Activated CD4-positive, alpha-beta T cell treated with anti-CD3 and anti-CD28 coated beads, Interleukin-2, amount 50 U/mL, for 48 hours (primary cell): Measurements from ENCODE around the gene MUC2.

Source experiments
- DNase-seq, 2 experiments: peaks; one replicate each; pipeline ENCODE4 v3.0.0-alpha.2; 2020

Gene MUC2

DNA sequence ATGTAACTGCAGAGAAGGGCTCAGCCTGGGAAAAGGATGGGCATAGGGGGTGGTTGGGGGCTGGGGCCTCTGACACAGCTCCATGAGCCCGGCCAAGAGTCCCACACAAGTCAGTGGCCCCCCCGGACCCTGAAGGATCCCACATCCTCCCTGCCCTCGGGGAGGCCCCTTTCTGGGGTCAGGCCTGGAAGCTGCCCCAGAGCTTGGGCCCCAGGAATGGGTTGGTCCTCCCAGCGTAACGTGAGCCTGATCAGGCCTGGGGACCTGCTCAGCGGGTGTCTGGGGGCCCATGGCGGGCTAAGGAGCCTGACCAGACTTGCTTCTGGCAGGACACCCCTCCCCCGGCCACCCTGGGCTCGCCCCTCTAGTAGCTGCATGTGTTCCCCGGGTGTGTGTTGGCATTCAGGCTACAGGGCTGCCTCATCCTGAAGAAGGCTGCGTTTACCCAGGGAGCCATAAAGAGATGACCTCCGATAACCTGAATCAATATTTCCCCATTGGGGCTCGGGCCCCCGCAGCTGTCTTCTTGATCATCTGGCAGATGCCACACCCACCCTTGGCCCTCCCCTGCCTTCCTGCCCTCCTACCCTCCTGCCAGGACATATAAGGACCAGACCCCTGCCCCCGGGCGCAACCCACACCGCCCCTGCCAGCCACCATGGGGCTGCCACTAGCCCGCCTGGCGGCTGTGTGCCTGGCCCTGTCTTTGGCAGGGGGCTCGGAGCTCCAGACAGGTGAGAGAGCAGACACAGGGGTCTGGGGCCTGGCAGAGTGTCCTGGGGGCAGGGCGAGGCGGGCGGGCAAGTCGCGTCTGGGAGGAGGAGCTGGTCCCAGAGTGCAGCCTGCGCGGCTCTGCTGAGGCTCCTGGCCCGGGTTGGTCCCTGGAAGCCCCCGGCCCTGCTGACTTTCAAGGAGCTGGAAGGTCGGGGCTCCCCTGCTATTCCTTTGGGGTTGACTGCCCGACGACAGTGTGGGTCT is at the start of gene MUC2:
MUC2 (plus strand) TSS at position 631 of the 978 bp plus-strand sequence.
- DNase-seq = no peak

DNA sequence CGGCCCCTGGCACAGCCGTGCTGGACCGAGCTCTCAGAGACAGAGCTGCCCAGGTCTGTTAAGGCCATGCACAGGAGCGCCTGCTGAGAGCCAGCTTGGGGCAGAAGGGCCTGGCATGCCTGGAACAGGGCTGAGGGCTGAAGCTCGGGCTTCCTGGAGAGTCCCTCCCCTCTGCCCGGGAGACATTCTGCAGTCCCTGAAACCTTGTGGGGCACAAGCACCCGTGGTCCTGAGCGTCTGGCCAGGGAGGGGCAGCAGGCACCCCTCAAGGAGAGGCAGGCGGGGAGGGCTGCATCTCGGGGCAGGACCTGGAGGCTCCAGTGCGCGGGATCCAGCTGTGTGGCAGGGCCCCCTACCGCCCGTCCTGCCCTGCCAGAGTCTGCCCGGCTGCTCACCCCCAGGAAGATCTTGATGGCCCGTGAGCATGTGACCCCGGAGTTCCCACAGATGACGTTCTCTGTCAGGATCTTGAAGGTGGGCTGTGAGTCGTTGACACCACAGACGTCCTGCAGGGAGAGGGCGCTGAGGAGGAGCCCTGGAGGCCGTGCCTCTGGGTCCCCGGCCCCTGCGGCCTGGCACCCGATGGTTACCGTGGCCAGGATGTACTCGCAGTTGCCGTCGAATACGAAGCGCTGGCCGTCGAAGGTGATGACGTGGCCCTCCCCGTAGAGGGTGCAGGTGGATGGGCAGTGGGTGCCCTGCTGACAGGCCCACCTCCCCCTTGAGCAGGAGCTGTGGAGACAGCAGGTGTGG is 49.1 kb upstream of the MUC2 start:
- no peak for DNase-seq

DNA sequence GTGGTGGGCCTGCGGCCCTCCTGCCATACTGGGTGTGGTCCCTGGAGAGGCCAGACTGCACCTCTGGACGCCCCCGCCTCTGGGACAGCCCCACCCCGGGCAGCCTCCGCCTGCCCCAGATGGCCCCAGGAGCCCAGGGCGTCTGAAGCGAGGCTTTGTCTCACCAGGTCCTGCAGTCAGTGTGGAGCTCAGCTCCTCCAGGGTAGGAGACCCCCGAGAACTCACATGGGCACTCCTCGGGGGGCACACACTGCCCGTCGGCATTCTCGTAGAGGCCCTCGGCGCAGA is 48.6 kb upstream of the MUC2 start:
- no peak for DNase-seq

DNA sequence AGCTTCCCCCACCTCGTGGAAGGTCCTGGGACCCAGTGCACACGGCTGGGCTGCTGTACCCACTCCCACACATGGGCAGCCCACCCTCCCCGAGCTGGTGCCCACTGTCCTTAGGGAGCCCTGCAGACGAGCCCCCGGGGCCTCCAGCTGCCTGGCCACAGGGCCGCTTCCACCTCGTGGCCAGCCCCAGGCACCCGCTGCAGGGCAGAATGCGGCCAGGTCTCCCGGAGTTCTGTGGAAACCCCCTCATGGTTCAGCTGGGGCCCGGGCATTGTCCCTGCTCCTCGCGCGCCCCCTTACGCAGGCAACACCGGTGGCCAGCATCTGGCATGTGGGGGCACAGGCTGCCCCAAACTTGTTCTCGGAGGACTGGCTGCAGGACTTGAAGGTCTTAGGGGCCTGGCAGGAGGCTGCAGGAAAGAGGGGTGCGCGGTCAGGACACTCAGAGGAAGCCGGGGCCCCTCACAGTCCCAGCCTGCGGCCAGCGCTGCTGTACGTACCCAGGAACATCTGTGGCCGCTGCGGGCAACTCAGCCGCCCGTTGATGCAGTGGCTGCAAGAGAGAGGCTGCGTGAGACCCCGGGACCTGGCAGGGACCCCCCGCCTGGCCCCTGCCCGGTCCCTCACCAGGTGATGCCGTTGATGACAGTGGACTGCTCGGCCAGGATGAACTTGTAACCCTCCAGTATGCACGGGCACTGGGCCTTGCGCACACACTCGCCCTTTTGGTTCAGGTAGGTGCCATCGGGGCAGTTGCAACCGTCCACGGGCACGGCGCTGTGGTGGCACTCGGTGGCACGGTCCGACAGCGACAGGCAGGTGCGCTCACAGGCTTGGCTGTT is 47.8 kb upstream of the MUC2 start:
- DNase-seq = no peak

DNA sequence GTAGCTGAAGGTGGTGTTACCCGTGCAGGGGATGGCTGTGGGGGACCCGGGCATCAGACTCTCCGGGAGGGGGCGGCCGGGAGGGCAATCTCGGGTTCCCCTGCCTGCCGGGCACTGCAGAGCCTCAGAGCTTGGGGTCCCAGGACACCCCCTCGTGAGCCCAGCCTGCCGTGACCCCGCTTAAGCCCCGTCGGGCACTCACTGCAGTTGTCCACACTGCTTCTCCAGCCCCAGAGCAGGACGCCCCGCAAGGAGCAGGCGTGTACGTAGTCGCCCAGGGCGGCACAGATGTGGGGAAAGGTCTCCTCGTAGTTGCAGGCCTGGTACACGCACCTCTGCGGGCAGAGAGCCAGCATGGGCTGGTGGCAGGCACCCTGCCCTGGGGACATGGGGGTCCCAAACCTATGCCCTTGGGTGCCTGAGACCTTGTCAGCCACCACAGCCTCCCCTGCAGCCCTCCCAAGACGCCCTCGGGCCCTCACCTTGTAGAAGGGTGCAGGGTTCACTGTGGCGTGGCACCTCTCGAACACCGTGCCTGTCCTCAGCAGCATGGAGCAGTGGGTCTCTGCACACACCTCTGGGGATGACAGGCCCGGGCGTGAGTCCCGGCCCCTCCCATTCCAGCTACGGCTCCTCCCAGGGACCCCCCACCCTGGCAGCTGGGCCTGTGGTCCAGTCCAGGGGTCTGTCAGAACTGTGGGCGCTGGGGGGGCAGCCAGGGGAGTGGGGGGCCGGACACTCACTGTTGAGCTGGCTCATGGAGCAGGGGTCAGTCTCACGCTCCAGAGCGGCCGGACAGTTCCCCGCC is 47.0 kb upstream of the MUC2 start:
- DNase-seq = no peak

DNA sequence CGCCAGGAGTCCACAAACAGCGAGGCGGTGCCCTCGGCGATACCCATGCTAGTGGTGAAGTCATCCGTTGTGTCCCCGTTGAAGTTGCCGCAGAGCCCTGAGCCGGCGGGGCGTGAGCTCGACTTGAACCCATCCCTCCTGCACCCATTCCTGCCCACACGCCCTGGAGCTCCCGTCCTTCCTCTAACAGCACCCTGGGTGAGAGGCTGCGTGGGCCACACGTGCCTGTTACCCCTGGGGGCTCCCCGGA is 46.5 kb upstream of the MUC2 start:
- DNase-seq = no peak

DNA sequence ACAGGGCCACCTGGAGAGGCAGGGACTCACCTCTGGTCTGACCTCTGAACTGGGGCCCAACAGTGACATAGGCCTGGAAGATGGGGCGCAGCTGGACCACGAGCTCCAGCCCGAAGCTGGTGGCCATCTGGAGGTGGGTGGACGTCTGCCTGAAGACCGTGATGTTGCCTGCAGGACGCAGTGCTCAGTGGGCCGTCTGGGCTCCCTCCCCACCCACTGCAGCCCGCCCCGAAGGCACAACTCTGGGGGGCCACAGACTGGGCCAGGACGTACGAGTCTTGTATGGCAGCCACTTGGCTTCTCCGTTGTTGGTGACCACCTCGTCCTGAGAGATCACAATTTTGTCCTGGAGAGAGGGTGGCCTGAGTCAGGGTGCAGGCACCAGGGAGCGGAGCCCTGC is 46.1 kb upstream of the MUC2 start:
- no peak for DNase-seq

DNA sequence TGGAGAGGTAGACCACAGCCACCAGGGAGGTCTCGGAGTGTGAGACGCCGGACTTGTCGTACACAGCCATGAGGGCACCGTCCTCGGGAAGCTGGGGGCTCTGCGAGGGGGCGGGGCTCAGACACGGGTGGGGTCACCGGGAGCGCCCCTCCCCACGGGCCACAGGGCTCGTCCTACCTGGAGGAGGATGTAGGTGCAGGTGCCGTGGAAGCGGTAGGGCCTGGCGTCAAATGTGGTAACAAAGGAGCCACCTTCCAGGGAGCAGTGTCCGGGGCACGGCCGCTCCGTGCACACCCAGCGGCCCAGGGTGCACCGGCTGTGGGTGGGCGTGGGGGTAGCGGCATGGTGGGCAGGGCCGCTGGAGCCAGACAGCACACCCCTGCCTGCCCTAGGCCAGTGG is 45.6 kb upstream of the MUC2 start:
- no peak for DNase-seq

DNA sequence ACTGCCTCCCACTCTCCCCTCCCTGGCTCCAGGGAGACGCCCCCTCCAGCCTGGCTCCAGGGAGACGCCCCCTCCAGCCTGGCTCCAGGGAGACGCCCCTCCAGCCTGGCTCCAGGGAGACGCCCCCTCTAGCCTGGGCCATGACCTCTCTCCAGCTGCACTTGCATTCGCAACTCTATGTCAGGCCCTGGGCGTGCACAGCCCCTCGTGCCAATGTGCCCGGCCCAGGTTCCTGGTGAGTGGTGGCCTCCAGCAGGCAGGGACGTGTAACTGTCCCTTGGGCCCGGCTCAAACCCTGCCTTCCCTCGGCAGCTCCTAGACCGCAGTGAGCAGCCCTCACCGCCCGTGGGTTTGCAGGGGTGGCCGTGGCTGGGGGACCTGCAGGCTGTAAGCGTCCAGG is 45.0 kb upstream of the MUC2 start:
- DNase-seq = no peak

DNA sequence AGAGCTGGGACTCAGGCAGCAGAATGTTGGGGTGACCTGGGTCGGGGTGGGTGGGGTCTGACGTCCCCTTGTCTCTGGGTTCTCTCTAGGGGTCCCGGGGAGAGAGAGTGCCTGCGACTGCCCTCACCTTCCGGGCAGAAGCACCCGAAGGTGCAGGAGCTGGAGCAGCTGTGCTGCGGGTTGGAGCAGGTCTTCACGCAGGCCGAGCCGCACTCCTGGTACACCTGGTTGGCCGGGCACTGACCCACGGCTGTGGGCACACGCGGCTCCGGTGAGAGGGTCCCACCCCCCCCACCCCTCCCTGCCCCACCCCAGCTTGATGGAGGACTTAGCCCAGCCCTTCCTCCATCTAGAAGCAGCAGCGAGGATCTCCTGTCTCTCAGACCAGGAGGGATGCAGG is 44.6 kb upstream of the MUC2 start:
- no peak for DNase-seq

DNA sequence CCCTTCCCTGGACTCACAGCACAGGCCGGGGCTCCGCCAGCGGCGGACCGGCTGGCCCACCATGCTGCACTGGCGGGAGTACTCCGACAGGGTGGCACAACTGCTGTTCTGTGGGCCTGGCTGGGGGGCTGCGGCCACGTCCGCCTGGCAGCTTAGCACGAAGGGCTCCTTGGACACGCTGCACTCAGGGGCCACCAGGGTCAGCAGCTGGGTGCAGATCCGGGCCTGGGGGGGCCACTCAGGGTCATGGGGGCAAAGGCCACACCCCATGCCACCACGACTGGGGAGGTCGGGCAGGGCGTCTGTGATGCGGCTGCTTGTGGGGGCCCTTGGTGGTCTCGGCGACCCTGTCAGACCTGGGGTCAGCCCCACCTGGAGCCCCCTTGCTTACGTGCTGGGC is 44.1 kb upstream of the MUC2 start:
- no peak for DNase-seq

DNA sequence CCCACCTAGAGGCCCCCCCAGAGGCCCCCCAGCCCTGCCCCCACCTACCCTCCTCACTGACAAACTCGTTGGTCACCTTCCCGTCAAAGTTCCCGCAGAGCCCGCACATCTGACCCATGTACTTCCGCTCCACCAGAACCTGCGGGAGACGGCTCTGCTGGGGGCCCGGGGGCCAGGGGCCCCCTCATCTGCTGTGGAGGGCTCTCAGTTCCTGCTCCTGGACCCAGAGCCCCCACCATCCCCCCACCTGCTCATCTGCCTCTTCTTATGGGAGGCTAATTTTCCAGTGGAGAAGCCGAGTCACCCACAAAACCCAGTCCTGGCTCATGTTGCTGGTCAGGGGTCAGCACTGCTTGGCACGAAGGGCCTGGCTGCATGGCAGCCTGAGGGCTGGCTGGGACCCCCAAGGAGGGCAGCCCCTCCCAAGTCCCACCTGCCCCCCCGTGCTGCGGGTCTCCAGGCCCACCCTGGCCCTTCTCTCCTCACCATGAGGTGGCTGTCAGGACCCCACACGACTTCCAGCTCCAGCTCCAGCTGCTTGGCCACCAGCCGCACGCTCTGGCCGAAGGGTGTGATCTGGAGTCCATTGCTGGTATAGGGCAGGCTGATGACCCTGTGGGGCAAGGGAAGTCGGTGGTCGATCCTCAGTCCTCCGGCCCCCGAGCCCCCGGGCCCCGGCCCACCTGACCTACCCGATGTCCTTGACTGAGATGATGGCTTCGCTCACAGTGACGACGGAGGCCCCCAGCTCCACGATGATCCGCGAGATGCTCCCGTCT is 43.4 kb upstream of the MUC2 start:
- DNase-seq = no peak

DNA sequence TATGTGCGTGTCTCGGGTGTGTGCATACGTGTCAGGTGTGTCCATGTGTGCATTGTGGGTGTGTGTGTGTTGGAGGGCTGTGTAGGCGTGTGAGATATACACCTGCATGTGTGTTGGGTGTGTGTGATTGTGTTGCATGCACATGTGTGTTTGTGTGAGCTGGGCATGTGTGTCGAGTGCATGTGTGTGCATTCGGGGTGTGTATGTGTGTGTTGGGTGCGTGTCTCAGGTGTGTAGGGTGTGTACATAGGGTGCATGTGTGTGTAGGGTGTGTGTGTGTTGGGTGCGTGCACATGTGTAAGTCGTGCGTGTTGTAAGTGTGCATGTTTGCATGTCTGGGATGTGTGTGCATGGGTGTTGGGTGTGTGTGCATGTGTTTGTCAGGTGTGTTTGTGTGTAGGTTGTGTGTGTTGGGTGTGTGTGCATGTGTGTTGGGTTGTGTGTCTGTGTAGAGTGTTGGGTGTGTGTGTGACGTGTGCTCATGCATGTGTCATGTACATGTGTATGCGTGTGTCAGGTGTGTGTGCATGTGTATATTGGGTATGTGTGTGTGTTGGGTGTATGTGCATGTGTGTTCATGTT is 42.3 kb upstream of the MUC2 start:
- no peak for DNase-seq

DNA sequence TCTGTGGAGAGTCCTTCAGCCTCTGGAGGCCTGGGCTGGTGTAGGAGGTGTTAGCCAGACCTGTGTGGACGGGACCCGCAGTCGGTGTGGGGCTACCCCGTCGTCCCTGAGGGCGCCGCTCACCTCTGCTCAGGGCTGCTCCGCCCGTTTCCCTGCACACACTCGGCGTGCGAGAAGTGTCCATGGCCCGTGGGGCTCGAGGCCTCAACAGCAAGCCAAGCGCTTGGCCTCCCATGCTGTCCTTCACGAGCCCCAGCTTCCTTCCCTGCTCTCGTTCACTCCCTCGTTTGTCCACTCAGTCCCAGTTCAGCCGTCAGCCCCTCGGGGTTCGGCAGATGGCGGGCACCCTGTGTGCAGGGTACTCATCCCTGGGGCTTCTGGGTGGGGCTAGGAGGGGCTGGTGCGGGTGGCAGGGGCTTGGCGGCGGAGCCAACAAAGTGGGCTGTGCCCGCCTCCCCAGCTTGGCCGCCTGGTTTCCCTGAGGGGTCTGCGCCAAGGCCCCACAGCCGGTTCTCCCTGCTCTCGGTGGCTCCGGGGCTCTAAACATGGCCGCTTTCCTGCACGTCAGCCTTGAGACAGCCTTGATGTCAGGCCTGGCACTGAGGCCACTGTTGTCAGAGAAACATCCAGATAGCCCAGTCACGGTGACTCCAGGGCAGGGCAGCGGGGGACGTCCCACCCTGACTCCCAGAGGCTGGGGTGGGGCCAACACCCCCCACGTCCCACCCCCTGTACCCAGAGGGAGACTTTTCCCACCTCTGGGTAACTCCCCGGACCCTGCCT is 41.5 kb upstream of the MUC2 start:
- no peak for DNase-seq

DNA sequence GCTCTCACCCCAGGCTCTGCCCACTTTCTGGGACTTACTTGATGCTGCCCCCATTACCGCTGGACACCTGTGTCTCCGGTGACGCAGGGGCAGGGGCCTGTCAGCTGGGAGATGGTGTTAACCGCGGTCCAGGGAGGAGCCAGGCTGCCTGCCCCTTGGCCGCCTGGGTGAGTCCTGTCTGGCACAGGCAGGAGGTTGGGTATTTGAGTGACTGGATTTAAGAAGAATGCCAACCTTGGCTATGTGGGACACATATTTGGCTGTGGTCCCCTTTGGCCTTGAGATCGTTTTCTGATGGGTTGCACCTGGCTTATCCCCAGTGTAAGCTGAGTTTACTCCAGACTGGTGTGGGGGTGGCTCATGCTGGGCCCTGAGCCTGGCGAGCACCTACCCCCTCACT is 40.7 kb upstream of the MUC2 start:
- DNase-seq = no peak

DNA sequence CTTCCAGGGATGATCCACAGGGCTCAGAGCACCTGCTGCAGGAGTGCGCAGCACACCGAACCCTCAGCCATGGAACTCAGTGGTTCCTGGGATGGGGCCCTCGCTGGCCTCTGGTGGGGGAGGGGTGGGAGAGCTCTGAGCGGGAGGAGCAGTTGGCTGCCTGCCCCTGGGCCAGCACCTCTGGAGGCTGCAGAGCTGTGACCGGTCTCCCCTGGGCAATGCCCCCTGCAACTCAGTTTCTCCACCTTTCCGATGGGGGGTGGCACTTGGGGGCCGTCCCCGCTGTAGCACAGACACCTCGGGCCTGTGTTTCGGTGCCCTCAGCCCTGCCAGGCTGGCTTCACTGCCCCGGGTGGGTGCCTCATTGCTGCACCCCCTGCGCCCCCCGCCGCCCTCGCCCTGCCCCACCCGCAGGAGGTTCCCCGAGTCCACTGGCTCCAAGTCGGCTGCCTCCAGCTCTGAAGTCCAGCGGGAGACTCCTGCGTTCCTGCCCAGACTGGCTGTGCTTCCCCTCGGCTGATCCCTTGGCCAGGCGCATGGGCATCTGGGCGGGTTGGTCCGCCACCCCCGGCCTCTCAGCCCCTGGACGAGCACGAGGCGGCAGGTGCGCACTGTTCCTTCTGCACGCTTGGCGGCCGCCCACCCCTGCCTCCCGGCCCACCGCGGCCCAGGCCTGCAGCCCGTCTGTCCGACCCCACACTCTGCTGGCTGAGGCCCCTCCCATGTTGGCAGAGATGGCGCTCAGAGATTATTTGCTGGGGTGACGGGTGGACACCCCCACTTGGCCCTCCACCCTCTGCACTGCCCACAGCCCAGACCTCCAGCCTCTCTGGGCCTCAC is 40.0 kb upstream of the MUC2 start:
- DNase-seq = no peak

DNA sequence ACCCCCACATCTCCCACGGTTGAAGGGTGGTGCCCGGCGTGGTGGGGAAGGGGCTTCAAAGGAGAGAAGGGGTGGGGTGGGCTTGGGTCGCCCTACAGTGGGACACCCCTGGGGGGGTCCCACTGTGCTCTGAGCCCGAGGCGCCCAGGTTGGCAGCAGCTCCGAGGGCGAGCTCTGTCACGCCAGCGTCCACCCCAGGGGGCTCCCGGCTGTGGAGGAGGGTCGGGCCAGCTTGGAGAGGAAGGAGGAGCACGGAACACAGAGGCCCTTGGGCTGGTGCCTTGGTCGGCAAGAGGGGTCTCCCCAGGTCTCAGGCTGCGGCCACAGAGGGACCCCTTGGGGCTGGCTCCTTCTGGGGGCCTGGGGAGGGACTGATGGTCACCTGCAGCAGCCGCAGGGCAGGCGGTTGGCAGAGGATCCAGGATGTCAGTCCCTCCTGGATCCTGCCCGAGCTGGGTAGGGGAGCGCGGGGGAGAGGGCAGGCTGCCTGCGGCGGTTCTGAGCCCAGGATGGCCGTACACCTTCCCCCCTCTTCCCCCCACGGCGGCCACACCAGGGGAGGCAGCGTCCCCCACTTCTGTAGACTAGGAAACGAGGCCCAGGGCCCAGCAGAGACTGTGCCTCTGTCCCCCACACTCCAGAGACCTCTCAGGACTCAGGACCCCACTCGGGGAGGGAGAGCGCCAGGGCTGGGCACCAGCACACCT is 38.9 kb upstream of the MUC2 start:
- DNase-seq = no peak

DNA sequence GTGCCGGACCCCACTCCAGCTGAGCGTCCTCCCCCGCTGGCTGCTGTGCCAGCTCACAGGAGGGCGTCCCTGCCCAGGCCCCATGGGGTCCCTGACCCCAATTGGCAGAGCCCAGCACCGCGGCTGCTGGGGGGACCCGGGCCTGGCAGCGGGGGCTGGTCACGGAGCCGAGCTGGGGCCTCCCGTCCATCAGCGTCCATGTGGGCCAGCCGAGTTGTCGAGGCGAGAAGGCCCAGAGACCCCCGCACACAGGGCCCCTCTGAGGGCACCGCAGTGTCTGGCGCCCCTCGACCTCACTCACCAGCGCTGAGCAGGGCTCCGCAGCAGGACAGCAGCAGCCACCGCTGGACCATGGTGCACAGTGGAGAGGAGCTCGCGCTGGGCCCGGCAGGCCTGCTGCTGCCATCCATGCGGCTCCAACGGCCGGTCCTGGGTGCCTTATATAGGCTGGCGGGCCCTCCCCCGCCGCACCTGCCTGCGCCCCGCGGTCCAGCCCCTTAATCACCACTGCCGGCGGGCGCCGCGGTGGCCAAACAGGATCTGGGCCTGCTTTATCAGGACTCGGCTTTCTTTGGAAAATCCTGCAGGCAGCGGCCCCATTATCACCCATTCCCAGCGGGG is 38.3 kb upstream of the MUC2 start, which contains the start of gene MUC6:
MUC6 (minus strand) TSS at position 416 of the 621 bp plus-strand sequence; CDS start at position 353, 63 bp downstream.
- no peak for DNase-seq

DNA sequence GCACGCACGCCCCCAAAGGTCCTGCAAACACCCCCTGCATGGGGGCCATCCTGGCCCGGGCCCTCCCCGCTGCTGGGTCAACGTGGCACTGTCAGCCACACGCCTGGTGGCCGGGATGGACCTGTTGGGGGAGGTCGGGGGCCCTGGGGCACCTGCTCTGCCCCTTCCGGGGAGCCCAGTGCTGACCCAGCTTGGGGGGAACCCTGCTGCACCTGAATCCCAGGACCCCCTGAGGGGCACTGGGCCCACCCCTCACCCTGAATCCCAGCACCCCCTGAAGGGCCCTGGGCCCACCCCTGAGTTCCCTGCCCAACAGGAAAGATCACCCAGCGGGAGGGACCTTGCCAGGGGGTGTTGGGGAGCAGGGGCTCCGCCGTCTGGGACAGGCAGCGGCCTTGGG is 37.7 kb upstream of the MUC2 start:
- DNase-seq = no peak
